Activated CD4-positive, CD25-positive, alpha-beta regulatory T cell treated with anti-CD3 and anti-CD28 coated beads, Interleukin-2, amount 50 U/mL, for 24 hours (primary cell): Measurements from ENCODE around the gene ADCY5.

Experiments
- ATAC-seq, 2 donors: fragments of 150-1000 bp; cut with Tn5 transposase; one replicate each; pipeline ENCODE4 v1.10.0; 2021; ENCODE audit warnings: mild to moderate bottlenecking in 1 of 2, moderate library complexity in 1 of 2

ADCY5 gene

DNA sequence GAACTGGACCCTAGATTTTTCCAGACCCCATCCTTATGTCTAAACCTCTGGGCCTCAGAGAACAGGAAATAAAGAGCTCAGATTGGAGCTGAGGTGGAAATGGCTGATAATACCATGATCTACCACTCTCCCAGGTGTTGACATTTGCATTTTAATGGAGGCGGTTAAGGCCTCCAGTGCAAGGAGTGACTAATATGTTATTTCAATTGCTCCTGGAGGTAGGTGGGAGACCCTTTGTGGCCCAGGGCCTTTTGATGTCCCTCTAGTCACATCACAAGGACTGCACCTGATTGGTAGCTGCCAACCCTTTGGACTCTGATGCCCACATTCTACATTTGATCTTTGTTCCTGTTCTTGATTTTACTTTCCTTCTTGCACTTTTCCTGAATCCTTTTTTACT lies 9.0 kb upstream of the ADCY5 start:
- ATAC-seq = no peak

GRCh38 chr3:123453675-123454074 lies 4.8 kb upstream of the ADCY5 start:
- no peak for ATAC-seq

- ATAC-seq = no peak
Measured at GRCh38 chr3:123451186-123451585, 2.3 kb upstream of the ADCY5 start.

DNA sequence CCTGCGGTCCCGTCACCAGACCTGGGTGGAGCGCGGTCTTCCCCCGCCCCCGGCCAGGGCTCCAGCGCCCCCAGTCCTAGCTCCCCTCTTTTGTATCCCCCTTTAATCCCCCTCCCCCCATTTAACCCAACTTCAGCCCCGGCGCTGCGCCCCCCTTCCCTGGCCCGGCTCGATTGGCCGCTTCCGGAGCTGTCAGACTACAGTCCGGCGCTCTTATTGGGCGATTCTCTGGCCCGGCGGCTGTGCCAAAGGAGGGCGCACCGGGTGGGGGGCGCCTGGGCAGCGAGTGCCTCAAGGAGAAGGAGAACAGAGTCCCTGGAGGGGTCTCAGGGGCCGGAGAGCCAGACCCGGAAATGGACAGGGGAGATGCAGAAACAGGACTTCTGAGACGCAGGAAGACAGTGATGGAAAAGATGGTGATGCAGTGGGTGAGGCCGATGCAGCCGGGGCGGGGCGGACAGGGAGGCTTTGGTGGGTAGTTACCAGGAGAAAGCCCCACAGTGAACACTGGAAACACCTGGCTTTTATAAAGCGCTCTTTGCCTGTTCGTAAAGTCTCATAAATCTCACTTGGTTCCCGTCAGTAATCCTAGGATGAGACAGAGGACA lies 1.2 kb upstream of the ADCY5 start:
- ATAC-seq = no peak

DNA sequence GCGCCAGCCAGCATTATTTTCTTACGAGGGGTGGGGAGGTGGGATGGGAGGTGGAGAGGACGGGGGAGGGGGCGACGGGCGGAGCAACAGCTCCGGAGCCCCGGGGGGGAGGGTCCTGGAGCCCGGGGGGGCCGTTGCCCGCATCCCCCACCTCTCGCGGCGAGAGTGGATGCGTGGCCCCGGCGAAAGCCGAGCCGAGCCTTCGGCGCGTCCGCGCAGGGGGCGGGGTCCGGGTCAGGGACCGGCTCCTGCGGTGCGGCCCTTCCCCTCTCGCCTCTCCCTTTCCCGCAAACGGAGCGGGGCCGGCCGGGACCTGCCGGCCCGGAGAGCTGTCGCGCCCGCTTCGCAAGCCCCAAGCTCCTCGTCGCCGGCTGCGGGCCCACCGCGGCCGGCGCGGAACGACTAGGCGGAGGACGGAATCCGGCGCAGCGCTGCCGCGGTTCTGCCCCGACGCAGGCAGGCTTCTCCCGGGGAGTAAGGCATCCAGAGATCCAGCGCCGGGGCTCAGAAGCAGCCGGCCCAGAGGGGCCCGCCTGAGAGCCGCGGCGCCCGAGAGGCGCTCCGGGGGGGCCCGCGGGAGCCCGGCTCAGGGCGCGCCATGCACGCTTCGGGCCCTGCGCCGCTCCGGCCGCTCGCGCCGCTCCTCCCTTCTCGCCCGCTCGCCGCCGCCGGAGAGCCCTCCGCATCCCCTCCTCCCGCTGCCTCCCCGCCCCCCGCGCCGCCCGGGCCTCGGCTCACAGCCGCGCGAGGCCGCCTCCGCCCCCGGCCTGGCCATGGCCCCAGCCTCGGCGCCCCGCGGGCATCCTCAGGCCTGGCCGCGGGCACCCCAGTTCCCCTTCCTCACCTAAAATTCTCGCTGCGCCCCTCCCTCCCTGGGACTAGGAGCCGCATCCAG lies 459 bp upstream of the ADCY5 start:
- no peak for ATAC-seq

DNA sequence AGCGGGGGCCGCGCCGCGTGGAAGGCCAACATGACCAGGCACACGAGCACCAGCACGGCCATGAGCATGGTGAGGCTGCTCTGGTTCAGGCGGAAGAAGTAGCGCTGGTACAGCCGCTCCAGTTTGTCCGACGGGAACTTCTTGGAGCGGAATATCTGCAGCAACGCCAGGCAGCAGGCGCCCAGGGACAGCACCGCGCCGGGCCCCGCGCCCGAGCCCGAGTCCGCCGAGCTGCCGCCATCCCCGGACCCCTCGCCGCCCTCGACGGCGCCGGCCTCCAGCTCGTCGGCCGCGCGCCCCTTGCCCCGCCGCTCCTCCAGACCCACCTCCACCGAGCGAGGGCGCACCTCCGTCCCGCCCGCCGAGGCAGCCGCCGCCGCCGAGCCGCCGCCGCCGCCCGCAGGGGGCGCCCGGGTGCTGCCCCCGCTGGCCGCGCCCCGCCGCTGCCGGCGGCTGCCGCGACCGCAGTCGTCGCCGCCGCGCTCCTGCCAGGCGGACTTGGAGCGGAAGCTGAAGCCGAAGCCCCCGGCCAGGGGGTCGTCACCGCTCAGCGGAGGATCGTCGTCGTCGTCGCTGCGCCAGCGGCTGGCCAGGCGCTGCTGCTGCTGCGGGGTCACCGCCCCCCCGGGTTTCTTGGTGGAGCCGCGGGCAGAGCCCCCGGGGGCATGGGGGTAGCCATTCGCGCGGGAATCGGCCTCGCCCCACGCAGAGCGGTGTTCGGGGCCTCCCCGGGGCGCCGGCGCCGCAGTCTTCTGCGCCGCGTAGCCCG lies 957 bp downstream of the ADCY5 start:
- ATAC-seq = peak in 1 of 2 donors; percentile 30

DNA sequence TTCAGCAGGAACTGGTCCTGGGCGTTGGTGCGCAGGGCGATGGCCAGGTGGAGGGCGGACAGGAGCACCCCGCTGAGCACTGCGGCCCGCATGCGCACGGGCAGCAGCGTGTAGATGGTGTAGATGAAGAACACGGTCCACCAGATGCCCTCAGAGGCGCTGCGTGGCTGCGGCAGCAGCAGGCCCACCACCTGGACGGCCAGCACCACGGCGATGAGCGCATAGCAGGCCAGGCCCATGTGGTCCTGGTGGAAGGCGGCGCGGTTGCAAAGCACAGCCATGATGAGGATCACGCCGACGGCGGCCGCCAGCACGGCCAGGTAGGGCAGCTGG lies 1.5 kb downstream of the ADCY5 start:
- ATAC-seq = no peak

- ATAC-seq = no peak
Measured at GRCh38 chr3:123446610-123447109, 2.2 kb downstream of the ADCY5 start.

GRCh38 chr3:123446210-123446609 lies 2.7 kb downstream of the ADCY5 start:
- no peak for ATAC-seq

DNA sequence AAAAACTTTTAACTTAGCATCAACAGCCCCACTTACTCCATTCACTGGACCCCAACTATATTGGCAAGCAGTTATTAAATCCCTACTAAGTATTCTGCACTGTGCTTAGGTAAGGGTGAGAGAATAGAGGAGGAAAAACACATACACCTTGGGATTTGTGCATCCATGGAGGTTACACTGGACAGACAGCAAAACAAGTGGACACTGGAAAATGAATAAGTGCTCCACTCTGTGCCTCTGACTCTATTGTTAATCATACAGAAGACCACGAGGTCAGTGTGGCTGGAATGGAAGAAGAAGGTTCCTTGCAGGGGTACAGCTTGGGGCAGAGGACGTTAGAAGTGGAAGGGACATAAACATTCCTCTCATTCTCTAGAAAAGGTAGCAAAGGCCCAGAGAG lies 3.2 kb downstream of the ADCY5 start:
- ATAC-seq = no peak

DNA sequence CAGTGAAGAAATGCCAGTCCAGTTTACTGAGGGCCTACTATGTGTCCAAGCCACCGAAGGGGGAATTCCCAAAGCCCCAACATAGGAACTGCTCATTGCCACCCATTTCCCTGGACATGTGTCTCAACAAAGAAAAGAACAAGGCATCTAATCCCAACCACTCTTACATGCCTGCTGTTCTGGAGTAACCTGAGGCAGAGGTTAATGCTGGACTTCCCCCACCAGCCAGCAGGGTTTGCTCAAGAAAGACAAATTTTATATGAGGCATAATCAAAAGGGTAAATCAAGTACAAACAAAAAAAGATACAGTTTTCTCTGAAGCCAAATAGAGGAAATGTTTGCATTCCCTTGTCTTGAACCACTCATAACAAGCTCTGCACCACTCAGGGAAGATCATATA lies 4.1 kb downstream of the ADCY5 start:
- no peak for ATAC-seq

- ATAC-seq = no peak
Measured at GRCh38 chr3:123444023-123444422, 4.9 kb downstream of the ADCY5 start.

DNA sequence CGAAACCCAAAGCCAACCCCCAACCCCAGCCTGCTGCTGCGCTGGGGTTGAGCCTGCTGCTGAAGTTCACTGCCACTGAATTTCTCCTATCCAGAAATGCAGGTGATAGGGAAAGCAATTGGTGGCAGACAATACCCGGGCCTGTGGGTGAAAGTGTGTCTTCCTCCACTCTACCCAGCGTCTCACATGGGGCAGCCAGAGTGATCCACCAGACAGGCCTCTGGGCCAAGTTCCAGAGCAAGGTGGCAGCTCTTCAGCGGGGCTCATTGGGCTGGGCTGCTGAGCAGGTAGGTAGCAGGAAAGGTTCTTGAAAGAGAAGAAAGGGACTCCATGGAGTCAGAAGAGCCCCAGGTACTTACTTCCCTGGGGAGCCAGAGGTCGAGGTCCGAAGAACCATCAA lies 6.0 kb downstream of the ADCY5 start:
- no peak for ATAC-seq

DNA sequence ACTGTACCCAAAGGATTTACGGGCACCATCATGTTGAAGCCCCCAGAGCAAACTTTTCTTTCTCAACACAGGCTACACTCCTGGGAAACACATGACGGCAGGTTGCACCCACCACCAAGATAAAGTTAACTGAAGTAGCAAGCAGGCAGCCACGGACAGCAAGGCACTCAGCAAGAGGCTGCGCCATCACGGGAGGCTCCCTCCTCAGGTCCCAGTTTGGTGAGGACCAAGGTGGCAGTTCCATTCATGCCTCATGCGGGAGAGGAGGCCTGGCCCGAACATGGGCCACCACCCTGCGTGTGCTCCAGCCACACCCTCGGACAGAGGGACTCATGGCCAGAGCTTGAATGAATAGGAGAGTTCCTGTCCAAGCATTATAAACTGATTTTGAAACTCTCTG lies 6.8 kb downstream of the ADCY5 start:
- no peak for ATAC-seq

GRCh38 chr3:123439806-123440580 lies 8.9 kb downstream of the ADCY5 start:
- no peak for ATAC-seq

GRCh38 chr3:123432832-123433523 lies 15.9 kb downstream of the ADCY5 start:
- no peak for ATAC-seq

- no peak for ATAC-seq
Measured at GRCh38 chr3:123431658-123432324, 17.1 kb downstream of the ADCY5 start.

GRCh38 chr3:123431007-123431657 lies 17.8 kb downstream of the ADCY5 start:
- ATAC-seq = no peak

DNA sequence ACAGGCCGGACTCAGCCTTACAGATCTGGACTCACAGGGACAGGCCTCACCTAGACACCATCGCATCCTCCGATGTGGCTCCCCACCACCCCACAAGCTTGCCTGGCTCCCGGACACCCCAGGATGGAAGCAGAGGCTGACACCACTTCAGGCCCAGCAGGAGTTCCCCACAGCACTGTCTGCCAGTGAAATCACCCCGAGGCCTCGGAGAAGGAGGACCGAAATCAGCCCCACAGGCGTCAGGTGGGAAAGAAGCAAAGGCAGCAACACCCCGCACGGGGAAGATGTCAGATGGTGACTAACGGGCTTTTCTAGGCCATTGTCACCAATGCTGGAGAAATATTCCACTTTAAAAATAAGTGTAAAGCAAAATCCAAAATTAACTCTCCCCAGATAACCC lies 18.6 kb downstream of the ADCY5 start:
- ATAC-seq = no peak

GRCh38 chr3:123429362-123430125 lies 19.3 kb downstream of the ADCY5 start:
- ATAC-seq = no peak
